GM21367 (cell line): ENCODE results near the gene FOXP1.

Source experiments
- ATAC-seq: cut with Tn5 transposase; IDR thresholded peaks from one replicate; pipeline ENCODE4 v1.9.1; 2021; ENCODE audit not compliant: unreplicated experiment

FOXP1 gene

GRCh38 chr3:70974747-70975146, 608.8 kb downstream of the FOXP1 start:
- no peak for ATAC-seq

GRCh38 chr3:70973558-70973957, 610.0 kb downstream of the FOXP1 start:
- no peak for ATAC-seq

- no peak for ATAC-seq
Observed at GRCh38 chr3:70972855-70973254, 610.7 kb downstream of the FOXP1 start.

- no peak for ATAC-seq
Observed at GRCh38 chr3:70970952-70971351, 612.6 kb downstream of the FOXP1 start.

GRCh38 chr3:70970171-70970570, 613.4 kb downstream of the FOXP1 start:
- no peak for ATAC-seq

GRCh38 chr3:70963431-70964275, 619.9 kb downstream of the FOXP1 start:
- ATAC-seq: no peak

- no peak for ATAC-seq
Observed at GRCh38 chr3:70959506-70960291, 623.8 kb downstream of the FOXP1 start.

GRCh38 chr3:70952033-70952747, 631.3 kb downstream of the FOXP1 start:
- ATAC-seq: no peak

GRCh38 chr3:70951316-70951715, 632.2 kb downstream of the FOXP1 start:
- ATAC-seq: no peak

GRCh38 chr3:70947579-70947978, 635.9 kb downstream of the FOXP1 start:
- ATAC-seq: no peak

GRCh38 chr3:70943886-70944285, 639.6 kb downstream of the FOXP1 start:
- no peak for ATAC-seq

- ATAC-seq: no peak
Observed at GRCh38 chr3:70933105-70933810, 650.3 kb downstream of the FOXP1 start.

- ATAC-seq: no peak
Observed at GRCh38 chr3:70930066-70930465, 653.5 kb downstream of the FOXP1 start.

GRCh38 chr3:70927239-70927638, 656.3 kb downstream of the FOXP1 start:
- no peak for ATAC-seq

GRCh38 chr3:70926835-70927234, 656.7 kb downstream of the FOXP1 start:
- ATAC-seq: no peak

GRCh38 chr3:70919661-70920060, 663.9 kb downstream of the FOXP1 start:
- no peak for ATAC-seq

- no peak for ATAC-seq
Observed at GRCh38 chr3:70919091-70919490, 664.4 kb downstream of the FOXP1 start.

- ATAC-seq: no peak
Observed at GRCh38 chr3:70916375-70917055, 667.0 kb downstream of the FOXP1 start.

GRCh38 chr3:70914862-70915261, 668.7 kb downstream of the FOXP1 start:
- ATAC-seq: no peak

- ATAC-seq: no peak
Observed at GRCh38 chr3:70911719-70912118, 671.8 kb downstream of the FOXP1 start.
